Measurements from ENCODE around the gene NRG3. TPM values are rescaled to one million over a fixed set of nuclear protein-coding genes. Genes with fewer than 3 reads are reported as not detected.

The NRG3 gene
- total and polyA plus RNA-seq, 2 of the 8 experiments (the other 6 are each of a cell fraction or from before 2014, with no cell fraction given) = 4.2 to 5.0 TPM

- TF ChIP-seq SP1 (IDR thresholded peaks at IDR 0.05; ENCODE audit: low read depth, low read length) = no peak
- TF ChIP-seq SRF (IDR thresholded peaks at IDR 0.05; ENCODE audit: low read depth, low read length) = no peak
- TF ChIP-seq POLR2AphosphoS5 (IDR thresholded peaks at IDR 0.05; ENCODE audit: low read depth, low read length) = no peak
- no peak for TF ChIP-seq RNF2 (IDR thresholded peaks at IDR 0.05; ENCODE audit: borderline replicate concordance, low read depth, low read length, missing control alignments, poor library complexity, severe bottlenecking)
These were observed 10.5 kb downstream of the NRG3 start (continued) for GRCh38 chr10:81885491-81885890.
